GM18520 (cell line): ENCODE results near the gene ODR4.
"Not testable (repeated sequence)": the region's sequence is repeated elsewhere in the genome, so short reads cannot be mapped to it uniquely, and the experiment has no call there.

ENCODE experiments used
- ATAC-seq: cut with Tn5 transposase; IDR thresholded peaks from one replicate; pipeline ENCODE4 v1.9.1; 2021; ENCODE audit not compliant: unreplicated experiment

ODR4 gene

DNA sequence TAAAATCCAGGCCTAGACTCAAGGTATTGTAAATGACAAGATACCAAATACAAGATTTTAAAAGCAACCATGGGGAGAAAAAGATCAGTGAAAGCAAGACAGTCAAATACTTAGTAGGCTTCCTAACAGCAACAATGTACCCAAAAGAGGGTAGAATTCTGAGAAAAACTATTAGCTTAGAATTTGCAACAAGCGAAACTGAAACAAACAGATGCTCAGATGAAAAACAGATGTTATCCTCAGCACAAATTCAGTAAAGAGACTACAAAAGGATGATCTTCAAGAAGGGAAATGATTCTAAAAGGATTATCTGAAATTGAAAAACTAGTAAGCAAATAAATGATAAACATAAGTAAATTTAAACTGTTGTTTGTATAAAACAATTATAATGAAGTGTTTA lies 45.3 kb downstream of the ODR4 start:
- peak; percentile 67 for ATAC-seq

DNA sequence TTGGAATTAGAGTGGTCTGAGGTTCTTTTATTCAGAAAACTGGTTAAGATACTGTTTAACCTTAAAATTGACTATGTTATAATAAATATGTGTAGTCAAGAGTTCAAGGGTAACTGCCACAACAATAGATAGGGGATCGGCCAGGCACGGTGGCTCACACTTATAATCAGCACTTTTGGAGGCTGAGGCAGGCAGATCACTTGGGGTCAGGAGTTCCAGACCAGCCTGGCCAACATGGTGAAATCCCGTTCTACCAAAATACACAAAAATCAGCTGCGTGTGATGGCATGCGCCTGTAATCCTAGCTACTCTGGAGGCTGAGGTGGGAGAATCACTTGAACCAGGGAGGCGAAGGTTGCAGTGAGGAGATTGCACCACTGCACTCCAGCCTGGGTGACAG lies 45.8 kb downstream of the ODR4 start:
- ATAC-seq, result no peak

DNA sequence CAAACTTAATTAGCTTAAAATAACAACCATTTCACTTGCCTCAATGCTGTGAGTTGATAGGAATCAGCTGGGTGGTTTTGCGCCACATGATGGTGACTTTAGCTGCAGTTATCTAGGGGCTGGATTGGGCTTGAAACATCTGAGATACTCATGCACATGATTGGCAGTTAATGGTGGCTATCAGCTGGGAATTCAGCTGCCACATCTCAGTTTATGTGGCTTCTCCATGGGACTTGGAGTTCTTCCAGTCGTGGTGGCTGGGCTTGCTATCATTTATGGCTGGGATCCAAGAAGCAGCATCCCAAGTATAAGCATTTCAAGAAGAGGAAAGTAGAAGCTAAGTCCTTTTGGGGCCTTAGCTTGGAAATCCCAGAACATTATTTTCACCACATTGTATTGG lies 48.9 kb downstream of the ODR4 start:
- ATAC-seq, result no peak

DNA sequence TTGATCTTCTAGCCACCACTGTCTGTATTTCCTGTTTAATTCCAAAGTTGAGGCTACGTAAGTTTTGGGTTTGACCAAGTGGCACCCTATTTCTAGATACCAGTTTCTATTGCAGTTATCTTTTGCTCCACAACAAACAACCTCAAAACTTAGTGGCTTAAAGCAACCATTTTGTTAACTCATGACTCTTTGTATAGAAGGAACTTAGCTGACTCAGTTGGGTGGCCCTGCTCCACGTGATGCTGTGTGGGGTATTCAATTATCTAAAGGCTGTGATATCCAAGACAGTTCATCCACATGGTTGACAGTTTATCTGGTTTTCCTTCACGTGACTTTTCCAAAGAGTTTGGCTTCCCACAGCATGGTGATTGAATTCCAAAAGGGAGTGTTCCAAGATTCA lies 50.5 kb downstream of the ODR4 start:
- ATAC-seq, result no peak

DNA sequence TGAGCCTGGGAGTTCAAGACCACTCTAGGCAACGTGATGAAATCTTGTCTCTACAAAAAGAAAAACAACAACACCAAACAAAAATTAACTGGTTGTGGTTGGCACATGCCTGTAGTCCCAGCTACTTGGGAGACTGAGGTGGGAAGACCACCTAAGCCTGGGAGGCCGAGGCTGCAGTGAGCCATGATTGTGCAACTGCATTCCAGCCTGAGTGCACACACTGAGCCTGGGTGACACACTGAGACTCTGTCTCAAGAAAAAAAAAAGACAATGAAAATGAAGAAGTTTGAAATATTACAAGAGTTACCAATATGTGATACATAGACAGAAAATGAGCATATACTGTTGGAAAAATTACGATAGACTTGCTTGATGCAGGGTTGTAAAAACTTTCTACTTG lies 53.4 kb downstream of the ODR4 start:
- ATAC-seq, result no peak

DNA sequence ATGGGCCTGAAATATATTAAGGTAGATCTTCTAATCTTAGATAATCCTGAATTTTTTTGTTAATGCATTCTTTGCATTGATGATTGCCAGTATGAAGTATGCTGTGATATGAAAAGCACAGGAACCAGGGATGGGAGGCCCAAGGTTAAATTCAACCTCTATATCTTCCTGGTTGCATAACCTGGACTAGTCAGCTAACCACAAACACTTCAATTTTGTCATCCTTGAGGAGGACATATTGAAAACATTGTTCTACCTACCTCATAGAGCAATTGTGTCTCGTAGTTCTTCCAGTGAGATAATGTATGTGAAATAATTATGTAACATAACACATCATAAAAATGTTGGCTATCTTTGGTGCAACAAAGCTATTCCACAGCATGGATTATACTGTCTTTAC lies 59.7 kb downstream of the ODR4 start:
- no peak for ATAC-seq

DNA sequence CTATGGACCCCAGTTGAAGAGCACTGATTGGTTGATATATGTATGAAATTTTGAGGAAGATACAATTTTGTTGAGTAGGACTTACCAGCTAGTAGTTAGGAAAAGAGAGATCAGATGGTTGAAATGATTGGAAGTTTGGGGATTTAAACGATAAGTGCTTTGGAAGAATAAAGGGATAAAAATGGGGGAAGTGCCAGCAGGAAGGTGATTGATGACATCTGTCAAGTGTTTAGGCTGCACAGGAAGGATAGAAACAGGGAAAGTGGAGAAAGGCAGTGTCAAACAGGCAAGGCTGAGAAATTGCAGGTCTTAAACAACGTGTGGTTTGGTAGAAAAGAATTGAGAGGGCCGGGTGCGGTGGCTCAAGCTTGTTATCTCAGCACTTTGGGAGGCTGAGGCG lies 62.9 kb downstream of the ODR4 start:
- ATAC-seq, result no peak

DNA sequence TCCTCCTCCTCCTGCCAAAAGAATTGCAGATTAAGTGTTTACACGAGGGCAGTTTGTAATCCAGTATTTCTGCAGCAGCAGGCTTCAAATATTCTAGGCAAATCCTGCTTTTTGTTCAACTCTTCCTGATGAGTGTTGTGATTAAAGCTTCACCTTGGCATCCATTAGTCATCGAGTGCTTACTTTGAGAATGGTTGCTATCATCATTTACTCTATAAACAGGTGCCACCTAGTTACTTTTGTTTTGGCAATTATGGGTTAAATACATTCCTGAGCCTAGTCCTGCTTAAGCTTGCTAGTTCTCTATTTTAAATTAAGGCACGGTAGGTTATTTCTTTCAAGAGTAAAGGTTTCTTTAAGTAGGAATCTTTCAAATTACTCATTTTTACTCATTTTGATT lies 64.9 kb downstream of the ODR4 start:
- ATAC-seq, result no peak

DNA sequence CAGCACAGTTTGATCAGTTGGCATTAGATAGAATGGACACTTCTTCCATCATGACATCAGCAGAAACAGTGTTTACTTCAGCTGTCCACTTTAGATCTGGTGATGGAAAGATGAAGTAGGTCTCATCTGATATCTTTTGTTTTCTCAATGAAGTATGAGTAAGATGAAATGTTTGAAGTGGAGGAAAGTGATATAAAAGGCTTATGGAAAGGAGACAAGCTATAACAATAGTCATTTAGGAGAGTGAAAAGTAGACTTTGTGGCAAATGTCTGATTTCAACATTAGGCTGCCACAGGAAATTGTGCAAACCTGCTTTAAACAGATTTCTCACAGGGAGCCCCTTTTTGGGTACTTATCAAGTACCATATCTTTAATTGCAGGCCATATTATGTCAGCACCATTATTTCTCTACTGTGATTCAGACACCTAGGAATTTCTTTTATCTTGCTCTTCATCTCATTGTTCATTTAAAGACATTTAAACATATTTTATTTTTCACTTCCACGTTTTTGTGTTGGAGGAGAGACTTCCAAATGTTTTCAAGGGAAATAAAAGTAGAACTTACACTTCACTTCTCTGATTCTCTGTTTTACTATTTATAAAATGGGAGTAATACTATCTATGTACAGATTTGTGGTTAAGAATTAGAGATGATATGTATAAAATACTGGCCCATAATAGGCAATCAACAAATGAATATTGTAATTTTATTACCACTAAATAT lies 67.2 kb downstream of the ODR4 start:
- no peak for ATAC-seq

DNA sequence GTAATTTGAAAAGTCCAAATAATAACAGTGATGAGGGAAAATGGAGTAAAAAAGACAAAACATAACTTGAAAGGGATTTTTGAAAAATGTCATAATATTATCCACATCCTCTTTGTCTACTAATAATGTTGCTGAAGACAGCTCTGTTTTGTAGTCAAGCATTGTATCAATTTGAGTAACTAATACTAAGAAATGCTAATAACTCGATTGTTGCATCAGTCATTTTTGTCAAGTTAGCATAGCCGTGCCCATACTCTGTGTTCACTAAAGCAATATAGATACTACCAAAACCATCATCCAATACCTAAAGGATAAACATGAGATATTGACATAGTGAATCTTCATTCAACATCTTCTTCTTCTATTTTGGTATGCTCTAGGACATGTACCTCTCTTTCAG lies 68.0 kb downstream of the ODR4 start:
- ATAC-seq, result peak; percentile 78

DNA sequence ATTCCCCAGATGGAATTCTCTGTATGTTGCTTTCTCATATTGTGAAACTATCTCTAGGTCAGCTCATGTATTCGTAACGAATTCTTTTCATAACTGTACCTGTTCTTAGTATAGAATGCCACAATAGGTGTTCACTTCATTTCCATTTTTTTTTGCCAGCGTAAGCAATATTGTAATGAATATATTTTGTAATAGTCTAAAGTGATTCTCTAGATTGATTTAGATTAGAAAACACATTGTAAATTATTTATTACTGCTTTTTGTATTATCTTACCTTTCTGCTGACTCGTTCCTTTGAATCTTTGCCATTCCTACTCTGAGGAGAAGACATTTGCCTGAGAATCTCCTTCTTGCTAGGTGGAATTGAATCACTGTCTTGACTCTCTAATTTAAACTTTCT lies 70.5 kb downstream of the ODR4 start:
- no peak for ATAC-seq

DNA sequence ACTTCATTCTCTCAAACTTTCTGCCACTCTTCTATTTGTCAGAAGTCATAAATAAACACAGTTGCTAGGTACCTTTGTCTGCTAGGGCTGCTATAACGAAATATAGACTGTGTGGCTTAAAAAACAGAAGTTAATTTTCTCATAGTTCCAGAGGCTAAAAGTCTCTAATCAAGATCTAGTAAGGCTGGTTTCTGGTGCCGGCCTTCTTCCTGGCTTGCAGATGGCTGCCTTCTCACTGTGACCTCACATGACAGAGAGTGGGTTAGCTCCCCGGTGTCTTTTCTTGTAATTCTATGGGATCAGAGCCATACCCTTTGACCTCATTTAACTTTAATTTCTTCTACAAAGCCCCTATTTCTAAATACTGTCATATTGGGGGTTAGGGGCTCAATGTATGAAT lies 79.3 kb downstream of the ODR4 start:
- no peak for ATAC-seq

DNA sequence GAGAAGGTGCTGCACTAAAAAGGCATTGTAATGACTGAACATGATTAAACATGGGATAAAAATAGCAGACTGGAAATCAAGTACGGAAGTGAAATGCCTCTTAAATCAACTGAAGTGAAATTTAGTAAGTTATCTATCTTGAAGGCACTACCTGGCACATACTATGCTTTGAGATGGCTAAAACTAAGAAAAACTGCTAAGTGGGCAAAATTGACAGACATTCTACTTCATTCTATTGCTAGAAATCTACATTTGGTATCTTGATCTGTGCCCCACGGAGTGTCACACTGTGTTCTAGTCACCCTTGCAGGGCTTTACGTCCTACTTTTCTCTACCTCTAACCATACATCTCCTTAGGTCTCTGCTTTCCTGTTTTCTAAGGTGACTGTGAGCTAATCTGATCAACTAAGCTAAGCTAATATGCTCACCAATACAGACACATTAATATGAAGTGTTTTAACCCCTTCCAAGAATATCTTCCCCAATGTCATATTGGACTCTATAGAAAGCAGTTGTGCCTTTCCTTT lies 81.2 kb downstream of the ODR4 start:
- ATAC-seq, result no peak

DNA sequence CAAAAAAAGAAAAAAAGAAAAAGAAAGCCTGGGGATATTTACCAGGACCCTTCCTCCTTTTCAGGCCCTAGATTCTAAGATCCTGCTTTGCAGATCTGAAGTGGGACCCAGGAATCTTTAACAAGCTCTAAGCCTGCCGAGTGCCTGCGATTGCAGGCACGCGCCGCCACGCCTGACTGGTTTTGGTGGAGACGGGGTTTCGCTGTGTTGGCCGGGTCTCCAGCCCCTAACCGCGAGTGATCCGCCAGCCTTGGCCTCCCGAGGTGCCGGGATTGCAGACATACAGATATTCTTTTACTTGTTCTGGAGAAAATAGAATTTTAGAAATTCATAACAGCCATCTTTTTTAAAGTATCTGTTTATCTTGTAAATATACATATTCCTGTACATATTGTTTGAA lies 83.5 kb downstream of the ODR4 start:
- not testable (repeated sequence) for ATAC-seq

DNA sequence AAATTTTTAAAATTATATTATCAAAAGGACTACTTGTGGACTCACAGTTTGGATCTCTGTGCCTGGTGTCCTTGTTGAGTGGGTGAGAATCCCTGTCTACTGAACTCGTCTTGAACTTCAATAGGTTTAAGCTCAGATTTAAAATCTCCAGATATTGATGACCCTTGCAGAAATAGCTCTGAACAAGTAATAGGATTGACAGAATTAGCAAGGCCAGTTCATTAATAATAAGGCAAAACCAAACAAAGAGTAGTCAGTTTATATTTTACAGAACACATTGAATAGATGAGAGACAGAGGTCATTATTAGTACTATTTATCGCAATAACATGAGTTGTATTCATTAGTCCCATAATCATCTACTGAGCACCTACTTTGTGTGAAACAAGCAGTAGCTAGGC lies 85.4 kb downstream of the ODR4 start, which contains the start of gene PDC:
PDC (minus strand) TSS at position 101 of the 400 bp plus-strand sequence. CDS start 11,655 bp downstream, outside the sequence.
- ATAC-seq, result no peak

DNA sequence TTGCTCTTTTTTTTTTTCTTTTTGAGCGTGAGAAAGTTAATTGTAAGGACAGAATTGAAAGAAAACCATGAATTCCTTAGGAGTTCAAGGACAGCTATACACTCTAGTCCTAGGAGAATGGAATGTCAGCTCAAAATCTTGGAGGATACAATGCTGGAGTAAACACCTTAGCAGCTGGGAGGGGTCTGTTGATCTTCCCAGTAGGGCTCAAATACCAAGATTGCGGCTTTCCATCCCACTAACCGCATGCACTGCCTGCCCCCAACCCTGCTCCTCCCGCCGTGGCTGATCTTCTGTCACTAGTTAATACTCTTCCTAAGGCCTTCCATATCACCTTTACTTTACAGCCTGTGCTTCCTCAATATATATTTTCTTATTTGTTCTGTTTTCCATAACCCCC lies 87.9 kb downstream of the ODR4 start:
- no peak for ATAC-seq

DNA sequence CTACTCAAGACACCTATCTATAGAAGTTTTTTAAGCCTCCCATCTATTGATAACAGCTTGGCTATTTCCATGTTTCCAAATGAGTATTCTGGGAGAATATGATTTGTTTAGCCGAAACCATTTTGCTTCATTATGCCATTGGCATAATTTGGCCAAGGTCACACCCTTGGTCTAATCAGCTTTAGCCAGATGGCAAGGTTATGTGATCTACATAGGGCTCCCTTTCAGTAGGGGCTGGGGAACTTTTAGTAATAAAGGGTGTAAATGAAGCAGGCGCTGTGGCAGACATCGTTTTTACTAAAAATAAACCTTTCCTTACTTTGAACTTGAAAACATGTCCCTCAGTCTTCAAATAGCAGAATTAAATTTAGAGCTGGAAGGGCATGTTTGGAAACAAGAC lies 88.3 kb downstream of the ODR4 start:
- no peak for ATAC-seq

DNA sequence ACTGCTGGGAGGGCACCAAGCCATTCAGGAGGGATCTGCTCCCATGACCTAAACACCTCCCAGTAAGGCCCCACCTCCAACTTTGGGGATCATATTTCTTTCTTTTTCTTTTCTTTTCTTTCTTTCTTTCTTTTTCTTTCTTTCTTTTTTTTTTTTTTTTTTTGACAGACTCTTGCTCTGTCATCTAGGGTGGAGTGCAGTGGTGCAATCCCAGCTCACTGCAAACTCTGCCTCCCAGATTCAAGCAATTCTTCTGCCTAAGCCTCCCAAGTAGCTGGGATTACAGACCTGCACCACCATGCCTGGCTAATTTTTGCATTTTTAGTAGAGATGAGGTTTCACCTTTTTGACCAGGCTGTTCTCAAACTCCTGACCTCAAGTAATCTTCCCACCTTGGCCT lies 89.9 kb downstream of the ODR4 start:
- ATAC-seq, result not testable (repeated sequence)

DNA sequence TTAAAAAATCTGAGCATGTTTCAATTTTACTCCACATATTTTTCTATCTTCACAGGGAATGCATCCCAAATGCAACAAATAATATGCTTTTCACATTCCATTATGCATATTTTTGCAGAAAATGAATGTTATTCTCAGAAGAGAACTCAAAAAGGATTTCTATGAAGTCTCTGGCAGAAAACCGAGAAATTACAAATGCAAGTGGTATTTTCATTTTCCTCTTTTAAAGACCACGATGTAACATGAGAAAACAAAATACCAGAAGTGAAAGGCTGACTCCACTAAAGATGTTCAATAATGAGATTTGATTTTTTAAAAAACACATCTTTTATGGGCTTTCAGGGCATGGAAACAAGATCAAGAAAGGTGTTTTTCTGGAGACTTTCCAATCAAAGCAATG lies 90.3 kb downstream of the ODR4 start:
- ATAC-seq, result no peak
